ENCODE measurements around the gene DDX41.
A peak's percentile ranks its signal among the peaks of the same experiment; 100 is the strongest.

The DDX41 gene

GRCh38 chr5:177483042-177483441, 33.7 kb downstream of the DDX41 start:
- no peak for DNase-seq

- no peak for DNase-seq
Observed at GRCh38 chr5:177482359-177482795, 34.4 kb downstream of the DDX41 start.

DNA sequence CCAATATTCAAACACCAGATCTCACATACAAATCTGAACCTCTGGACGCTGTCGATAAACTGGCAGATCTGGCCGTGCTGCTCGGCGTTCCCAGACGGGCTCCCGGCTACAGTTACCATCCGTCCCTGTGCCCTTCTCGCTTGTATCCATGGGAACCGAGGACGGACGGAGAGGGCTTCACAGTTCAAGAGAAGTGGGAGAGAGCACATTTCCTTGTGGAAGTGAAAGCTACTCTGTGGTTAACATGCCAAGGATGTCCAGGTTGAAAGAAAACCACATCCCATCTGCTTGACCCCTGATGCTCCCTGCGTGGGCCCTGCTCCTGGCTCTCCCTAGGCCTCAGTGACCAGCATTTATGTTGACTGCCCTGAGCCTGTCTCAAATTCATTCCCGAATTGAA, 37.0 kb downstream of the DDX41 start:
- DNase-seq: no peak

DNA sequence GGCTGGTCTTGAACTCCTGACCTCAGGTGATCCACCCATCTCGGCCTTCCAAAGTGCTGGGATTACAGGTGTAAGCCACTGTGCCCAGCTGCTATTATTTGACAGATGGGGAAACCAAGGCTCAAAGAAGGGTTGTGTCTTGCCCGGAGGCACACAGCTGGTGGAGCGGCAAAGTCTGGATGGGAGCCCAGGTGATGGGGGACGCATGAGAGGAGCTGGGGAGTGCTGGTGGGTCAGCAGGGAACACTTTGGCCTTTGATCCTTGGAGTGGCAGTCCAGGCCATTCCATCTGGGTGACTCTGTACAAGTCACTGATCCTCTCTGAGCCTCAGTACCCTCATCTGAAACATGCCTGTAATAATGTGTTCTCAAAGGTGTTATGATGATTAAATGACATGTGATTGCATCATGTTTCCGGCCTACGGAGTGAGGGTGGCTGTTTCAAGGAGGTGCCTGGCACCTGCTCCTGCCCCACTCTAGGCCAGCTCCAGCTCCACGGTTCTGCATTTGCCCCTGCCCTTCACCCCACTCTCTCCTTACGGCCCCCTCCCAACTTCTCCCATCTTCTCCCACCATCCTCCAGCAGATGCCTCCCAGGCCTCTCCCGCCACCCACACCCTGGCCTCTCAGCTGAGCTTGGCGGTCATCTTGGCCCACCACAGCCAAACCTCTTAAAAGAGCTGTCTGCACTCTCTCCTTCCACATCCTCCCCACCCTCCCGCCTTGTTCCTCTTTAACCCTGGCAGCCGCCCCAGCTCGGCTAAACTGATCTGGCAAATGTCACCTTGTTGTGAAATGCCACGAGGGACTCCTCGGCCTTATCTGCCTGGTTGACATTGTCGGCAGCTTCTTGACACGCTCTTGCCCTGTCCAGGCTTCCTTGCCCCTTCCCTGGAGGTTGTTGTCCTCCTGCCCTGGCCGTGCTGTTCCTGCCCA, 37.8 kb downstream of the DDX41 start:
- no peak for DNase-seq

- DNase-seq: no peak
Observed at GRCh38 chr5:177477701-177478477, 38.9 kb downstream of the DDX41 start.

DNA sequence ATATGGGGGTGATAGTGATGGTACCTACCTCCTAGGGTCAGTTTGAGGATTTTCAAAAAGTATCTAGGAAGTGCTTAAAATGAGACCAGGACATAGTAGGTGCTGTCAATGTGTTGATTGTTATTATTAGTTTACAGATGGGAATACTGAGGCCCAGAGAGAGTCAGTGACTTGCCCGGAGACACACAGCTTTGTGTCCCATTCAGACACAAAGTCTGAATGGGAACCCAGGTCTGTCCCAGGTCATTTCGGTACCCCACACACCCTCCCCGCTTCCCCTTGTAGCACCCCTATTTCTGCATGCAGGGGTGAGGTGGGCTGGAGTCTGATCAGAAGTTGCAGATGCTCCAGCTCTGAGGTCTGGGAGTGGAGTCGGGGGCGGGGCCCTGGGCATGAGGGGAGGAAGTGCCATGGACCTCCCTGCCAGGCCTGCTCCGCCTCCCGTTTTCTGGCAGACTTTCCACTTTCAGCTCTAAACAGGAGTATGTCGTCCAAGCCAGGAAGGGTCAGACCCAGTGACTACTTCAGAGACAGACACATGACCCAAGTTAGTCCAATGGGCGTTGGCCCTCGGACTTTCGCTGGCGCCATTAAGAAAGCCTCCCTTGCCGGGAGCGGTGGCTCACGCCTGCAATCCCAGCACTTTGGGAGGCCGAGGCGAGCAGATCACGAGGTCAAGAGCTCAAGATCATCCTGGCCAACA, 40.1 kb downstream of the DDX41 start:
- no peak for DNase-seq

GRCh38 chr5:177475563-177476427, 41.0 kb downstream of the DDX41 start:
- no peak for DNase-seq

- DNase-seq: no peak
Observed at GRCh38 chr5:177474846-177475562, 41.8 kb downstream of the DDX41 start.

- DNase-seq: no peak
Observed at GRCh38 chr5:177474002-177474476, 42.7 kb downstream of the DDX41 start.

GRCh38 chr5:177473443-177474001, 43.2 kb downstream of the DDX41 start, which contains the start of gene DBN1:
TSS of gene DBN1 (minus strand) at chr5:177473634. CDS start at chr5:177473521, 113 bp downstream.
- DNase-seq: peak; percentile 28

- DNase-seq: peak; percentile 67
Observed at GRCh38 chr5:177472460-177473442, 44.0 kb downstream of the DDX41 start.

DNA sequence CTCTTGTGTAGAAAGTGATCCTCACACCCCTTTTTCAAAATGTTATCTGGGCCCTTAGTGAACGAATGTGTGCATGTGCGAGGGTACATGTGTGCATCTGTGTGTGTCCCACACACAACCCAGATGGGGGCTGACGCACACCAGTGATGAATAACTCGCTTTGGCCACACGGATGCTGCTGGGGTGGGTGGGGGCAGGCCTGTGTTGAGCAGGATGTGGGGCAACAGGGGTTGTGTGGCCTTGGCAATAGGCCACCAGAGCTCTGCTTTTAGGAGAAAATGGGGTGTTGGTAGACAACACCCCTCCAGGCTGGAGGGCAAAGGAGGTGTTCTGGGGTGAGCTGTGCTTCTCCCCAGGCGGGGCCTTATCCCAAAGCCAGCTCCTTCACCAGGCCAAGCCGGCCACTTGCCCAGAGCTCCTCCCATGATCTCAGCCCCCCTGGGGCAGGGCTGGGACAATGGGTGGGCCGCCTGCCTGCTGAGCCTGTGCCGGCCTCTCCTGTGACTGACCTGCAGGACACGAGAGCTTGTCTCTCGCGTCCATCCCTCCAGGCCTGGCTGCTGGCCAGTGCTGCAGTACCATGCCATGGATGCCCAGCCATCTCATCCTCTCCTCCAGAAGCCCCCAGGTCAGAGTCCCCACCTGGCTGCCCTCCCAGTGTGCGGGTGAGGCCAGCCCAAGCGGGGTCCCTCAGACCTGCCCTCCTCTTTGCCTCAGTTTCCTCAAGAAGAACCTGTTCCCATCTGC, 45.0 kb downstream of the DDX41 start:
- DNase-seq: no peak

DNA sequence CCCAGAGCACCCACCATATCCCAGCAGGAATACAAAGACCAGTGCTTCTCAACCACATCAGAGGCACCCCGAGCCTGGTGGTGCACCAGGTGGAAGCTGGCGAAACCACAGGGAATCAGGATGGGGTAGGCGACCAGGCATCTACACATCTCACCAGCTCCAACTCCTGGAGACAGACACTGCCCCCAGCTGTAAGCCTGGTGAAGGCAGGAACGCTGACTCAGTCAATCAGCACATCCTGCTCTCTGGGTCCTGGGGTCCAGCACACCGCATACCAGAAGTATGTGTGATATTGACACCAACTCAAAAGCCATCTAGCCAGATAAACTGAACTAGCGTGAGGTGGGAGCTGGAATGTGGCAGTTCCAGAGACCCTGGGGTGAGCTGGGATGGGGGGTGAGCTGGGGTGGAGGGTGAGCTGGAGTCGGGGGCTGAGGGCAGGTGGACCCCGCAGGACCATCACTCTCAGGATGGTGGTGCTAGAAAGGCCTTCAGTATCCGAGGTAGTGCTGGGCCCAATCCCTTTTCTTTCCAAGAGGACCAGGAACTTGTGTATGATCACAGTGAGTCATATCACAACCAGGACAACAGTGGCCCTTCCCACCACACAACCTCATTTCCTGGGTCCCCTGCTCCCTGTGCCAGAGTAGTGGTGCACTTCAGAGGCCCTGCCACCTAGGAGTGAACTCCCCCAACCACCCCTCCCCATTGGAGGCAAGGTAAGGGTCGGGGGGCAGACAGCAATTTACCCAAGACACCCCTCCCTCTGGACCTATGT, 45.8 kb downstream of the DDX41 start:
- DNase-seq: no peak

GRCh38 chr5:177469750-177470525, 46.8 kb downstream of the DDX41 start:
- DNase-seq: no peak

DNA sequence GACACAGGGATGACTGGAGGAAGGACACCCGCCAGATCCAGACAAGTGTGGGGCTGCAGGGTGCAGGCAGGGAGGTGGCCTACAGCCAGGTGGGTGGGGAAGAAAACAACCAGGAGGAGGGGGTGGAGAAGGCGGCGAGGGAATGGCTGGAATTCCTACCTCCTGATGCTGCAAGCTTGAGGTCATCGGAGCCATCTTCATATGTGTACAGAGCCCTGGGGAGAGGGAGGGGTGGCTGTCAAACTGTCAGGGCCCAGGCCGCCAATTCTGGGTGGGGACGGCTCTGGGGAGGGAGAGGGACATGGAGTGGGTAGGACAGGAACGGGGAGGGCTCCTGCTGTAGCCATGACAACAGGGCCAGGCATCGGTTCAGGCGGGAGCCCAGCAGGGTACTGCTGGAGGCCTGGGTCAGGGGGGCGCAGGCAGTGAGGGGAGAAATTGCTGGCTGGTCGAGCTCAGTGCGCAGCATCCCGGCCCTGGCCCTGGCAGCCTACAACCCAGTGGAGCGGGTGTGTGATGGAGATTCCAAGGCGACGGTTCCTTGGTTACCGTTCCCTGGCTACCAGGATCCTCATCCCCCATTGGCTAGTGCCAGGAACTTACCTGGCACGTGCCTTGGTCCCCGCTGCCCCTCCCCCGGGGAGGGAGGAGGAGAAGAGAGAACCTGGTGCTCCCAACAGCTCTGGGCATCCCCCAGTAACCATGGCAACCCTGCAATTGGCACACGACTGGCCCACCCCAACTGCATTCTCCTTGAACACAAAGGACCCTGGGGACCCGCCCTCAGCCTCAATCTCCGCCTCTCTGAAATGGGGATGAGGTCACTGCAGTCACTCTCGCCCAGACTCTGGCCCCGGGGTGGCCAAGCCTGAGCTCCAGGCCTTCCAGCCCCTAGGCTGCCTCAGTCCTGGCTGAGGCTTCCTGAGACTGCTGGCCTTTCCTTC, 47.8 kb downstream of the DDX41 start:
- DNase-seq: no peak

DNA sequence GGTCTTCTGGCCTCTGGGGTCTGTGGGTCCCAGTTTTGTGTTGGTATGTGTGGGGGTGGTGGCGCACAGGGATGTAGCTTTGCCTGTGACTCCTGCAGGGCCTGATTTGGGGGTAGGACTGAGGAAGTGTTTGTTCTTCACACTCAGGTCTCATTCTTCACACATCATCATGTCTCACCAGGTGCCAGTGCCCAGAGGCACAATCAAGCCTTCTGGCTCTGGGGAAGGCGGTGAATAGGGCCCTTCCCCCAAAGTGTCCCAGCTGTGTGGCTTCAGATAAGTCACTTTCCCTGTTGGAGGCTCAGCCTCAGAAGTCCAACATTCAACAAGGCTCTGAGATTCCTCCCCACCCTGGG, 48.5 kb downstream of the DDX41 start:
- no peak for DNase-seq

Data from CD4-positive, alpha-beta T cell treated with Interleukin-12 subunit alpha and Interleukin-12 subunit beta, for 1 hour (primary cell).